NCI-H526 (cell line): ENCODE measurements around the gene FBLN7.

Source experiments
- DNase-seq, 2 experiments: peaks; one replicate each; lab custom pipeline; 2025; lab: John Stamatoyannopoulos, UW

The FBLN7 gene

GRCh38 chr2:112140899-112141625 lies 2.9 kb downstream of the FBLN7 start:
- no peak for DNase-seq

DNA sequence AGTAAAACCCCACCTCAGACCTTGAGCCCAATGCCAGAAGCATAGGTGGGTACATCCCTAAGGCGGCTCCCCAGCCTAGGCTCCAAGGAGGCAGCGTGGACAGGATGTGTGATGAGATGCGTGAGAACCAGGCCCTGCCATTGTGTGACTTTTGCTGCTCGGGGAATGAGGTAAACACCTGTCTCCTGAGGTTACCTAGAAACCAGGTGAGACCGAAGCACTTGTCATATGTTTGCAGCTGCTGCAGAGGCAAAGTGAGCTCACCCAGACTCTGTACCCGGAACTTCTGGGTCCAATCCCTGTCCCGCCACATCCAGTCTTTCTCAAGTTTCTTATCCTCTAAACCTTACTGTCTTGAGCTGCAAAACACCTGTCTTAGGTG lies 3.4 kb downstream of the FBLN7 start:
- DNase-seq = peak; percentile 7 to 38

DNA sequence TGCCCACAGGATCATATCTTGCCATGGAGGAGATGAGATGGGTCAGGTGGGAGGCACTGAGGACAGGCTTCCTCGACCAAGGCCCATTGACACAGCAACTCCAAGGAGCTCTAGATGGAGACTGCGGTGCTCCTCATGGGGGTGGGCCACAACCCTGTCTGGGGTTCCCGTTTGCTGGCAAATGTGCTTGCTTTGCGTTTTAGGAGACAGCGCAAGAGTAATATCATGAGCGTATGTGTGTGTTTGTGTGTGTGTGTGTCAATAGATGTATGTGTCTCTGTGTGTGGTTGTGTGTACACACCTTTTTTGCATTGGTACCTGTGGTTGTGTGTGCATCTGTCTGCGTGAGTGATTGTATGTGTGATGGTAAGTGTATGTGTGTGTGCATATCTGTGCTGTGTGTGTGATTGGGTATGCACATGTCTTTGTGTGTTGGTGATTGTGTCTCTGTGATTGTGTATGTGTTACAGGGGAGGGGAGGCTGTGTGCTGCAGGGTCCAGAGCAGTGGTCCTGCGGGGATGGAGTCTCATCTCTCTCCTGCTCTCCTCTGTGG lies 4.4 kb downstream of the FBLN7 start:
- no peak for DNase-seq

DNA sequence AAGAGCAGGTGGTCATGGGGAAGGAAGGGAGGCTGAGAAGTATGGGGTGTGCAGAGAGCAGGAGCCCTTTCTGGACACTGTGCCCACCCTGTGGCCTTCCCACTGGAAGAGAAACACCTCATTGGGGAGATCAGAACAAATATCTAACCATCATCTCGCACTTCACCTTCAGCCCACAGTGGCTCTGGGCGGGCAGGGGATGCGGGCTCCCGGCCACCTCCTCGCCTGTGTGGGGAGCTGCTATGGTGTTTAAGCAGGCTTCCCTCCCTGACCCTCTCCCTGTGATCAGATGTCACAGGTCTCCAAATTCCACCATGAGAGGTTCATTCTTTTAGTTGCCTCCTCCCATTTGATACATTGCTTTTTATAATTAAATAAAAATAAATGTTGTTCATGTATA lies 5.0 kb downstream of the FBLN7 start:
- no peak for DNase-seq

- no peak for DNase-seq
Observed at GRCh38 chr2:112144966-112145365, 6.8 kb downstream of the FBLN7 start.

DNA sequence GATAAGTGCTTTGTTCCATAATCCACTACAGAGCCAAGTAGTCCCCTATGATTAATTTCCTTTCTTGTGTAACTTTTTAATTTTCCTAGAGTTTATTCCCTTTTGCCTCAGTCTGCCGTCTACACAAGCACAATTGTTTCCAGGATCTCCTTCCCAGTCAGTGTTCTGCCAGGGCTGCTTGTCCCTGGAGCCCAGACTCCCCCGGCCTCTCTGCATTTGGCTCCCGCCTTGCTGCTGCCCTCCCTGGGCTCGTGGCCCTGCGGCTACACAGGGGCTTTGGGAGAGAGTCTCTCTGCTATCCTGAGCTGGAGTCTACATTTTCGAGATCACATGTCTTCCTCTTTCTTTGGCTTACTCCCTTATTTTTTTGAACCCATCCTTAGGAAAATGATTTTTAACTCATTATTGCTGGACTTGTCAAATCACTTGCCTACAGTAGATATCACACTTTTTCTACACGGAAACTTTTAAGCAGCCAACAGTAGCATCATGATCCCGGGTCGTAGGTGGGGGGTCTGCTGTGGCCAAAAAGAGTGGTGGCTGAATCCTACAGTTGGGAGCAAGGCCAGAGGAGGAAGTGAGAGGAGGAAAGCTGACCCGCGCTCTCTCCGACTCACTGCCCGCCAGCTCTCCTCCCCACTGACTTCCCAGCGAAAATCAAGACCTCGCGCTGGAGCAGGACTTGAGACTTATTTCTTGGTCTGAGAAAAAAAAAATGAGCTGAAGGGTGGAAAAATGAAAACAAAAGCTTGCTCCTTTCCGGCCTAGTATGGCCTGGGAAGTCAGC lies 9.4 kb downstream of the FBLN7 start:
- no peak for DNase-seq

GRCh38 chr2:112148477-112148876 lies 10.3 kb downstream of the FBLN7 start:
- no peak for DNase-seq

DNA sequence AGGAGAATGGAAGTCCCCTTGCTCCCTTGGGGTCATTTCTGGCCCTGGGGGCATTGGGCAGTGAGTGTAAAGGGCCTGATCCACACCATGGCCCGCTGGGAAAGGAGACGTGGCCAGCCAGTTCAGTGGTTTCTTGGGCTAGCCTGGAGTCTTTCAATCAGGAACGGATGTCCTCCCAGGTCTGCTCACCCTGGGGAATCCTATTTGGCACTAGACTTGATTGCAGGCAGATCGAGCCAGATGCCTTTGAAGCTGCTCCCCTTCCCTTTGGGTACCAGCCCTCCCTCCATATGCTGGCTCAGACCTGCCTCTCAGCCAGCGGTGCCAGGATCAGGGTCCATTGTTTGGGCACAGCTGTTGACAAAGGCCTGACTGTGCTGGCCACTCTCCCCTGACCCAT lies 11.0 kb downstream of the FBLN7 start:
- DNase-seq = no peak

DNA sequence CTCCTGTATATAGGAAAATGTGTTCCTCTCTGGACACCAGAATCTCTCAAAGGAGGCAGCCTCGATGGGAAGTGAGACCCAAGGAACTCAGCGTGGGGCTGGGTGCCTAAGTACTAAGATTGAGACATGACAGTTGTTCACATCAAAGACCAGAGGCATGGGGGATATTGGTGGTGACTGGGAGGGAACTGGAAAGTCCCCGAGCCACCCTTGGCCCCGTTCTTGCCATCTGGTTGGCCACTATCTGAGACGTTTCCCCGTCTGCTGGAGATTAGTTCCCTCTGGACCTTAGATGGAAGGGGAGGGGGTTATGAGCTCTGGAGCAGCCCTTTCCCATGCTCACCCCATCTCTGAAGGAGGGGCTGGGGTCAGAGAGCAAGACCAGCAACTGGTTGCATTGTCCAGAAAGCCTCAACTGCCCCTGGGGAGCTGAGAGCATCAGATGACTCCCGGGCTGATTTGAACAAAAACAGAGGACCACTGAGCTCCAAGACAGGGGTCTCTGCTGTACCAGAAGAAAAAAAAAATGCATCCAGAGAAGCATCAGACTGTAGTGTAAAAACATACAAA lies 11.8 kb downstream of the FBLN7 start:
- DNase-seq = no peak

DNA sequence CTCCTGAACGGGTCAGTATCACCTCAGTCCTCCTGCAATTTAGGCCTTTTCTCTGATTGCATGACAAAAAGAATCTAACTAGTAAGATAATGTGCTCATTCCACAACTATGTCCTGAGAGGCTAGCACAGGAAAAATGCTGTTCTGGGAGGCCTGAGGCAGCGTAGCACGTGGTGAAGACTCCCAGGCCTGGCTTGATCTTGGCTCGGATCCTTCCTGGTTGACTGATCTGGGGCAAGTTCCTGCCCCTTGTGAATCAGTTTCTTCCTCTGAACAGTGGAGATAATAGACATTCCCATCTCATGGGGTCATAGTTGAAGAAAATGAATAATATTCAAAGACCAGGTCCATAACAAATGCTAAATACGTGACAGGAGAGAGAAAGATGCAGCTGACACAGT lies 12.3 kb downstream of the FBLN7 start:
- no peak for DNase-seq

- DNase-seq = no peak
Observed at GRCh38 chr2:112150851-112151250, 12.7 kb downstream of the FBLN7 start.

DNA sequence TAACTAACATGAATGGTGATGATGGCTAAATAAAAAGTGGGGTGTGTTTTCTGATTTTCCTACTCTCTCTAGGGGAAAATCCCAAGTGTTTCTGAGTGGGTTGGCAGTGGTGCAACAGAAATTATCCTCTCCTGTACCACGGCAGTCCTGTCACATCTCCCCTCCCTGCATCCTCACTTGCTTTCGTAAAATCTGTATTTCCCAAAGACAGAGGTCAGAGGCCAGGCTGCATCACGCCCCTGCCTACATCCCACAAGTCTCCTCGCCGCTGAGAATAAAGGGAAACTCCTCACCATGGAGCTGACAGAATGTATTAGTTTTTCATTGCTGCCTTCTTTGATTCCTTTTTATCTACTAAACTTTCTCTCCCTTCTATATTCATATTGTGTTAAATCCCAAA lies 13.1 kb downstream of the FBLN7 start:
- DNase-seq = no peak

DNA sequence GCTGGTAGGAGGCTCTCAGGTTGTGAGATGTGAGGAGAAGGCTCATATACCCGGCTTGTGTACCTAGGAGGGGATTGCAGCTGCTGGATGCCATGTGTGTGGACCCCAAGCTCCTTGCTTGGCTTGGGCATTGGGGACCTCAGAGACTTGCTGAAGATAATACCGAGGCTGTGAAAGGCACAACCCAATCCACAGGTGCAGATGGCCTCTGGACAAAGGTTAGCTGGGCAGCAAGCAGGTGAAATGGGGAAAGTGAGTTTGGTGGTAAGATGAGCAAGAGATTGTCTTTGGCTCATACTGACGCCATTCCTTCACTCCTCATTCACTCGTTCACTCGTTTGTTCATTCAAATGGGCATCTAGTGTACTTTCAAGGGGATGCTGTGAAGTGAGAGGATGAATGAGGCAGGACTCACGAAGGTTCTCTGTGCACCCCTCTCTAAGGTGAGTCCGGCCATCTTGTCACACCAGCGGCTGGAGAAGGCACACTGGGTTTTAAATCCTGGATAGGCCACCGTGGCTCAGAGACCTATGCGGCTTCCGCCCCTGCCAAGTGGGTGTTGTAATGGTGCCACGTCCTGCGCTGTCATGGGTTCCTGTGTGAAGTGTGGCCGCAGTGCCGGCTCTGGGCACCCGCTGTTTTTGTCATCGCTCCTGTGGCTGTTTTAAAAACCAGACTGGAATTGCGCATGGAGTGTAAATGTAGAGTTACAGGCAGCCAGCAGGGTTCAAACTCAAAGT lies 13.7 kb downstream of the FBLN7 start:
- DNase-seq = no peak

DNA sequence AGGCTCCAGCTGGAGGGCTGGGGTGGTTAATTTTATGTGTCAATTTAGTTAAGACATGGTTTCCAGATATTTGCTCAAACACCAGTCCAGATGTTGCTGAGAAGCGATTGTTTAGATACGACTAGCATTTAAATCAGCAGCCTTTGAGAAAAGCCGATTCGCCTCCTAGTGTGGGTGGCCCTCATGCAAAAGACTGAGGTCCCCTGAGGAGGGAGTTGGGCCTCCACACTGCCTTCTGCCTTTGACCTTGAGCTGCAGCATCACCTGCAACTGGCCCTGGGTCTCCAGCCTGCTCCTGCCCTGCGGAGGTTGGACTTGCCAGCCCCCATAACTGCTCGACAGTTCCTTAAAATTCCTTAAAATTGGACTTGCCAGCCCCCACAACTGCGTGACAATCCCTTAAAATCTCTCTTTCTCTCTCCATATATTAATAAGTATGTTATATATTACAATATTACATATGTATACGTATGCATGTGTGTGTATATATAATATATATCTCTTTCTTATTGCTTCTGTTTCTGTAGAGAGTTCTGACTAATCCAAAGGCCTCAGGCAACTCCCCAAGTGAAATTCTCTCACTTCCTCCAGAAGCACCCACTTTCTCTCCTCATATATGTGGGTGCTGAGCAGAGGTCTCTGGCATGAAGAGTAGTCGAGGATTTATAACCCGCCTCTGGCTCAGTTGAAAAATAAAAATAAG lies 14.4 kb downstream of the FBLN7 start:
- no peak for DNase-seq

DNA sequence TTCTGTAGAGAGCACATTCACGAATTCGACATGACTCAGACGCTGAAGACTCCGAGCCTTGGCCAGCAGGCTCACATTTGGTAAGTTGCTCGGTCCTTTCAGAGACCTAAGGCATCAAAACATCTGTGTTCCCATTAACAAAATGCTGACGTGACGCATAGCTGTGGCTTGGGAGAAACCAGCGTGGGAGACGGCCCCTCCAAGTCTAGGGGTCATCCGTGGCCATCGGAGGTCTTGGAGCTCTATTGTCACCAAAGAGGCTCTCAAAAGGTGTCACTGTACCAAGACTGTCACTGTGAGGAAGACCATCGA lies 14.9 kb downstream of the FBLN7 start:
- no peak for DNase-seq

DNA sequence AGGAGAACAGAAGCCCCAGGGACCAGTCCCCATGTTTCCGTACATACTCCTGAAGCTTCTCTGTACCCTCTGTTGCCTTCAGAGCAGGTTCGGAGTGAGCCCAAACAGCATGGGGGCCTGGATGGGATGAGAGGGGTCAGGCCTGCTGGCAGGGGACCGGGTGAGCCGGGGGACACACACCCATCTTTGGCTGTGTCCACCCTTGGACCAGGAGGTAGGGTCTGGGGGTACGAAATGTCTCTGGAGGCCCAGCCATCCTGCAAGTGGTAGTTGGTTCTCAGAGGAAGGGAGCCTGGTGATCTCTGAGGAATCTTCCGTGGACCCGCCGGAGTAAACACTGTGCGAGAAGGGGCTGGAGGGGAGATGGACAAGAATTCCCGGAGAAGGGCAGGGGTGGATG lies 15.3 kb downstream of the FBLN7 start:
- no peak for DNase-seq

DNA sequence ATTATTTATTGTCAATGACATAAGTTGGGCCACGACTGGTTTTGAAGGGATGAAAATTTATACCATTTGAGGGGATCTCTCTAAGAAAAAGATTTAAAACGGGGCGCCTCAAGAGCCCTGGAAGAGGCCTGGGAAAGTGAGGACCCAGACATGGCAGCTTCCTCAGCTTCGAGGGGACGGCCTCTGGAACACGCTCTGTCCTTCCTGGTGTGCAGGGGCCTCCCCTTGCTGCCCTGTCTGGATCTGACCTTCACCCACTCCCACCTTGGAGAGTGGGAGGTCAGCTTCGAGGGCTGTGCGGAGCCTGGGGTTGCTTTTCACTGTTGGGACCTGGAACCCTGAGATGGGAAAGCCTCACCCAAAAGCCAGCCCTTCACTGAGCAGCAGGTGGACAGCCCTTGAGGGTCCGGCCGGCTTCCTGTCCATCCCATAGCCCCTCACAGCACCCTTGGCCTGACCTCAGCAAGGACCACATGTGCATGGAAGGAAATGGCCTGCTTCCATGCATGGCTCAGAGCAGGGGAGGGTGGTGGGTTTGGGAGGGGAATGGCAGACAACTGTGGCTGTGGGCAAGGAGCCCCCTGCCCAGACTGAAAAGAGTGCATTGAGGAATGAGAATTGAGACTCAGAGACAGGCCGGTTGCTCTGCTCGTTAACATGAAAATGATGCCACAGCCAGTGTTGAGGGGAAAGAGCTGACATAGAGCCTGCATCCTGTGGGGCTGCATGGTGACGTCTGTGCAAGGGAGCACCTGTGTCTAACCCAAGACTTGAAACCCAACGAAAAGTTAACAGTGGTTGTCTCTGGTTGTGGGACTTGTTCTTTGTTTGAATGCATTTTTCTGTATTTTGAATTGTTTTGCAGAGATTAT lies 16.3 kb downstream of the FBLN7 start:
- no peak for DNase-seq

DNA sequence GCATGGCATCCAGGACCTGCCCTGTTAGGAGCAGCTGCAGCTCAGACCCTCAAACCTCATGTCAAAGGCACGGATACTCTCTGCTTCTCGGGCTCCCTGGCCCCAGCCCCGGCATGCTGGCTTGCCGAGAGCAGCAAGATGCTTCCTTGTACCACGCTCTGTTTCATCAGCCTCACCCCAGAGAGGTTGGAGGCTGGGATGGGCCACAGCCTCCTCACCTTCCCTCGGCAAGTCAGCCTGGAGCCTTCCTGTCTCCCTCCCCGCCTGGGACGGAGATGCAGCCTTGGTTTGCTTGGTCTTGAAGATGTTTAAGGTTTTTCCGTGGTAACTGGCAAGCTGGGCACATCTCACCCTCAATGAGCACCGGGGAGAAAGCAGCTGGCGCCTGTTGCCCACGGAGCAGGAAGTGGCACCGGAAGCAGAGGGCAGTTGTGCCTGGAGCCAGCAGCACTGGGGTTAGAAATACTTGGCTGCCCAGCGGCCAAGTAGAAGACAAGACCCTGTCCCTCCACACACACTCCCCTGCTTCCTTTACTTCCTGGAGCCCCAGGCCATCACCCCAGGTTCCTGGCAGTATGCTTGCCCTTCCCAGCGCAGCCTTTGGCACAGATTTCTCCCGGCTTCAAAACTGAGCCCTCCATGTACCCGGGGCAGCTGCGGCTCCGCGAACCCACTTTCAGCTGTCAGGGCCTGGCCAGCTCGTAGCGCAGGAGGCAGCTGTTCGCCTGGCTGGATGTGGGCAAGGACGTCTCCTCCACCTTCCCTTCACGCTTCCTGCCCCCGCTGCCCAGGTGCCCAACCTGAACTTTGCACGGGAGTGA lies 17.4 kb downstream of the FBLN7 start:
- DNase-seq = peak in 1 of 2 experiments; percentile 9

DNA sequence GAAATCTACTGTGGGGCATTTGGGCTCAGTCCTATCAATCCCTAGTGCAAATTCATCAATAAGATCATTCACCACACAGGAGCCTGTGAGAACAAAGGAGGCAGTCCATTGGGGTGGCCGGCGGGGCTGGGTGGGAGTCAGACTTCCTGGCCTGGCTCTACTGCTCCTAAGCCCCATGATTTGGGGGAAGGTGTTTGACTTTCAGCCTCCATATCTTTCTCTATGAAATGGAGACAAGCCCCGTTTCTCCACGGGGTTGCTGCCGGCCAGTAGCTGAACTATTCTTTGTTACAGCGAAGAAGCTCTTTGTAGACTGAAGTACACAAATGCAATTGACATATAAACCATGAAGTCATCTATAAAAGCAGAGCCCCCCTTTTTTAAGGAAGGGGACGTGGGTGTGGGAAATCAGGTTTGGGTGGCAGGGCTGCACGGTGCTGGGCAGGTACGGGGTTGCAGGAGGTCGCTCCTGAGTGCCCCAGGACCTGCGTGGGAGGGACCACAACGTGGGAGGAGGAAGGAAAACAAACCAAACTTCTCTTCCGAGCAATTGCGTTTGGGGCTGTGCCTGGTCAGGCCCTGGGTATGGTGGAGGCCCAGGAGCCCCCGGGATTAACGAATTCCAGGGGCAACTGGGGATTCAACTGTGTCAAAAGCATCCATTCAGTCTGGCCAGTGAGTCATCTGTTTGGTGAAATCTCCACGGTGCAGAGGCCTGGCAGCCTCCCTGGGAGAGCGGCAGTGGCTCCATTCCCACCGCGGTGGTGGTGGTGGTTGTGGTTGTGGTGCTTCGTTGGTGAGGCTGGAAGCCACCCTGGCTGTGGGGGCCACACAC lies 18.2 kb downstream of the FBLN7 start:
- DNase-seq = no peak
